A549 (cell line): ENCODE data around the gene PRMT9. TPM values are rescaled to one million over a fixed set of nuclear protein-coding genes. Genes with fewer than 3 reads are reported as not detected.

Source experiments
- ATAC-seq, 2 experiments: fragments of 200-7000 bp in 1 of 2; fragments of >200 bp in 1 of 2; cut with Nextera tagmentation in 1 of 2; cut with Tn5 transposase in 1 of 2; 3 replicates each; pipeline versions ENCODE4 v1.8.0 to v1.9.1; 2018 to 2020; ENCODE audit warnings: mild to moderate bottlenecking in 1 of 2, moderate library complexity in 1 of 2
- CTCF ChIA-PET: fragments of 300-600 bp; sonication (Branson Sonifier 250); formaldehyde crosslinking; extraction: SDS; loops from one replicate; lab custom pipeline; 2021; ENCODE audit warnings: antibody characterized with exemption, inconsistent platforms; lab: Yijun Ruan, JAX
- POLR2A ChIA-PET: fragments of 350-600 bp; formaldehyde crosslinking; extraction: SDS; loops from one replicate; lab custom pipeline; 2021; ENCODE audit warnings: antibody characterized with exemption, inconsistent platforms; lab: Yijun Ruan, JAX
- DNase-seq, 2 experiments: peaks; one replicate each; pipeline versions ENCODE4 v3.0.0 to v3.0.0-alpha.2; 2011 to 2016; ENCODE audit warnings: low read depth in 1 of 2, low spot score in 1 of 2
- FAIRE-seq: peaks from 2 replicates; lab custom pipeline; 2011; peaks lifted over from hg19 to GRCh38; lab: Jason Lieb, UNC
- H3K27ac ChIP-seq, 2 experiments: fragments of >200 bp; sonication (Bioruptor Twin); formaldehyde crosslinking; 3 replicates each; pipeline ENCODE4 v1.5.1; 2016 to 2017
- H3K4me1 ChIP-seq: fragments of >200 bp; sonication (Bioruptor Twin); formaldehyde crosslinking; 3 replicates; pipeline ENCODE4 v1.6.1; 2016
- H3K4me2 ChIP-seq: fragments of >200 bp; sonication (Bioruptor Twin); formaldehyde crosslinking; 3 replicates; pipeline ENCODE4 v1.6.1; 2016
- H3K4me3 ChIP-seq: fragments of >200 bp; sonication (Bioruptor Twin); formaldehyde crosslinking; 3 replicates; pipeline ENCODE4 v1.5.1; 2016
- H3K9me3 ChIP-seq: fragments of >200 bp; sonication (Bioruptor Twin); formaldehyde crosslinking; 3 replicates; pipeline ENCODE4 v1.6.1; 2016
- EP300 ChIP-seq, 2 experiments: fragments of >200 bp; sonication (Bioruptor Twin); formaldehyde crosslinking; IDR thresholded peaks; 2 replicates in 1 of 2; 3 replicates in 1 of 2; pipeline ENCODE4 v1.6.1; 2016 to 2017
- FOSL2 ChIP-seq, 2 experiments: fragments of 450-650 bp in 1 of 2; fragments of >200 bp in 1 of 2; sonication (Bioruptor Twin) in 1 of 2; formaldehyde crosslinking; IDR thresholded peaks; 2 replicates each; pipeline versions ENCODE4 v1.5.0 to v1.6.1; 2016 to 2020; ENCODE audit warnings: mild to moderate bottlenecking in 1 of 2, moderate library complexity in 1 of 2
- HEYL ChIP-seq: fragments of 250-450 bp; sonication (Bioruptor Pico); IDR thresholded peaks from 2 replicates; pipeline ENCODE4 v1.8.0; 2021; ENCODE audit warnings: mild to moderate bottlenecking, moderate library complexity
- JUN ChIP-seq, 2 experiments: fragments of >200 bp; sonication (Bioruptor Twin); formaldehyde crosslinking; IDR thresholded peaks; 2 replicates in 1 of 2; 3 replicates in 1 of 2; pipeline ENCODE4 v1.6.1; 2016 to 2017
- MAFK ChIP-seq: fragments of 450-650 bp; IDR thresholded peaks from 2 replicates; pipeline ENCODE4 v1.6.1; 2014; ENCODE audit not compliant: partially characterized antibody
- NPAS2 ChIP-seq: fragments of 250-450 bp; sonication (Bioruptor Pico); IDR thresholded peaks from 2 replicates; pipeline ENCODE4 v1.8.0; 2022; ENCODE audit warnings: mild to moderate bottlenecking, moderate library complexity, borderline replicate concordance
- POLR2A ChIP-seq: IDR thresholded peaks from 2 replicates; pipeline ENCODE4 v1.6.1; 2012; ENCODE audit warnings: mild to moderate bottlenecking, low read length
- RFX5 ChIP-seq: fragments of 450-650 bp; IDR thresholded peaks from 2 replicates; pipeline ENCODE4 v1.7.1; 2014; ENCODE audit warnings: antibody characterized with exemption, mild to moderate bottlenecking, moderate library complexity
- RNF2 ChIP-seq: fragments of 200-600 bp; sonication (generic); IDR thresholded peaks from 2 replicates; pipeline ENCODE4 v1.6.1; 2016; ENCODE audit warnings: low read depth, mild to moderate bottlenecking, antibody characterized with exemption, moderate library complexity, borderline replicate concordance
- SMC3 ChIP-seq: fragments of >200 bp; sonication (Bioruptor Twin); formaldehyde crosslinking; IDR thresholded peaks from 3 replicates; pipeline ENCODE4 v1.6.1; 2018; ENCODE audit warnings: inconsistent platforms
- WGBS: methylation state at CpG from one replicate; pipeline ENCODE4 v1.1.6; 2017; ENCODE audit errors: missing lambda C conversion rate; 5-methylcytosine and 5-hydroxymethylcytosine counted together
- polyA plus RNA-seq, 4 experiments: library from polyadenylated mRNA; depleted of rRNA in 3 of 4; stranded (reverse); fragments of >200 nt; fragmentation: RNase III in 1 of 4; extraction: RNeasy Plus Mini Kit Qiagen cat#74134 plus additional on column Dnase treatment in 1 of 4; gene quantifications; 2 replicates in 3 of 4; 3 replicates in 1 of 4; pipeline ENCODE4 v1.2.3, GENCODE V29; 2011 to 2017
- TF ChIP-seq, protein P1 (sequence below): fragments of >200 bp; sonication (Bioruptor Twin); formaldehyde crosslinking; IDR thresholded peaks from 3 replicates; pipeline ENCODE4 v1.6.1; 2016
- TF ChIP-seq, protein P2 (sequence below): IDR thresholded peaks from 2 replicates; pipeline ENCODE4 v1.6.1; 2012
- TF ChIP-seq, protein P3 (sequence below): IDR thresholded peaks from 2 replicates; pipeline ENCODE4 v1.6.1; 2012
- TF ChIP-seq, protein P4 (sequence below): fragments of >200 bp; sonication (Bioruptor Twin); formaldehyde crosslinking; IDR thresholded peaks from 3 replicates; pipeline ENCODE4 v1.5.1; 2016
- TF ChIP-seq, protein P5 (sequence below): fragments of 250-450 bp; sonication (Bioruptor Pico); IDR thresholded peaks from 2 replicates; pipeline ENCODE4 v1.5.0; 2020; ENCODE audit warnings: low read depth, mild to moderate bottlenecking, moderate library complexity
- TF ChIP-seq, protein P6 (sequence below): fragments of 450-650 bp; IDR thresholded peaks from 2 replicates; pipeline ENCODE4 v1.6.1; 2014; ENCODE audit warnings: antibody characterized with exemption

The PRMT9 gene
- polyA plus RNA-seq, 2 of the 4 experiments (the other 2 are of a cell fraction) = 2.8 to 6.3 TPM

DNA sequence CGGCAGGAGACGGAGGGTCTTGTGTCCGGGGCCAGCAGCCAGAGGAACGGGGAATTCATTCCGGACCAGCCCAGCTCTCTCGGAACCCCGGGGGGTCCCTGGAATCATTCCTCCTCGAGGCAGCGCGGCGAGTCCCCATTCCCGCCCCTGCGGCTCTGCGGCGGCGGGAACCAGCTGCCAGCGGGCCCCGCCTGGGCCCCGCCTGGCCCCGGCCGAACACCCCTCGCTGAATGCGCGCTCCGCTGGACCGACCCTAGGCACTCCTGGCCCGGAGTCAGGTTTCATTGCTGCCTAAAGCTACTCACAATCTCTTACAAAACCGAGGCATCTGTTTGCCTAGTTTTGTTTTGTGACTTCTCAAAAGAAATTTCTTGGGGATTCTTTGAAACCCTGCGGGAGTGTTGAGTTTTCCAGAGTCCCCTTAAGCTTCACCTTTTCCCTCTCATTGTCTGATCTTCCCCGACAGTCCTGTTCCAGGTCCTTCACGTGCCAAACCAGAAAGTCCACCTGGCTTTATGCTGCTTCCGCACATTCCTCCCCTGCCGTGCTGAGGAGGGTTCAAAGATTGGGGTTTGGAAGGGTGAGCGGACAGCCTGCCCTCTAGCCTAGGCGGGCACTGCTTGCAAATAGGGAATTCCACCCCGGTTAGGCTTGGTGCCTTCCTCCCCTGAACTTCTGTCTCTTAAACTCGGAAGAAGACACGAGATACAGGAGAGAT lies 48.7 kb upstream of the PRMT9 start:
- H3K4me1 ChIP-seq = peaks cover 29% of the 10 kb centered on the region
- peak overlapping the region; percentile 93 for H3K4me2 ChIP-seq
- H3K4me3 ChIP-seq = peak overlapping the region; percentile 82
- CTCF ChIA-PET = interaction anchor here (0.5 to 5.8 kb wide), 5 partner anchors 23 to 134 kb away, joined by 3 to 41 read pairs (median 4); no protein-coding TSS in a partner anchor
- TF ChIP-seq HEYL (CRISPR knock-in tag) (no peak), RNF2 (no peak), SMC3 (no peak)
- TF ChIP-seq, all 56 proteins: peak for 0
- ATAC-seq = peak; percentile 74 to 80
- FAIRE-seq = no peak
- Histone ChIP-seq H3K27ac (peak overlapping the region; percentile 73 to 88), H3K9me3 (no peaks in the 10 kb centered on the region)
- DNase-seq = peak in 1 of 2 experiments; percentile 15
- POLR2A ChIA-PET = interaction anchor here (0.8 to 1.3 kb wide), 5 partner anchors 35 to 134 kb away, joined by 4 to 10 read pairs (median 4); partner anchors contain the start of genes PRMT9 and TMEM184C
- WGBS = 2% methylated on average over 9 of the region's 38 CpGs

DNA sequence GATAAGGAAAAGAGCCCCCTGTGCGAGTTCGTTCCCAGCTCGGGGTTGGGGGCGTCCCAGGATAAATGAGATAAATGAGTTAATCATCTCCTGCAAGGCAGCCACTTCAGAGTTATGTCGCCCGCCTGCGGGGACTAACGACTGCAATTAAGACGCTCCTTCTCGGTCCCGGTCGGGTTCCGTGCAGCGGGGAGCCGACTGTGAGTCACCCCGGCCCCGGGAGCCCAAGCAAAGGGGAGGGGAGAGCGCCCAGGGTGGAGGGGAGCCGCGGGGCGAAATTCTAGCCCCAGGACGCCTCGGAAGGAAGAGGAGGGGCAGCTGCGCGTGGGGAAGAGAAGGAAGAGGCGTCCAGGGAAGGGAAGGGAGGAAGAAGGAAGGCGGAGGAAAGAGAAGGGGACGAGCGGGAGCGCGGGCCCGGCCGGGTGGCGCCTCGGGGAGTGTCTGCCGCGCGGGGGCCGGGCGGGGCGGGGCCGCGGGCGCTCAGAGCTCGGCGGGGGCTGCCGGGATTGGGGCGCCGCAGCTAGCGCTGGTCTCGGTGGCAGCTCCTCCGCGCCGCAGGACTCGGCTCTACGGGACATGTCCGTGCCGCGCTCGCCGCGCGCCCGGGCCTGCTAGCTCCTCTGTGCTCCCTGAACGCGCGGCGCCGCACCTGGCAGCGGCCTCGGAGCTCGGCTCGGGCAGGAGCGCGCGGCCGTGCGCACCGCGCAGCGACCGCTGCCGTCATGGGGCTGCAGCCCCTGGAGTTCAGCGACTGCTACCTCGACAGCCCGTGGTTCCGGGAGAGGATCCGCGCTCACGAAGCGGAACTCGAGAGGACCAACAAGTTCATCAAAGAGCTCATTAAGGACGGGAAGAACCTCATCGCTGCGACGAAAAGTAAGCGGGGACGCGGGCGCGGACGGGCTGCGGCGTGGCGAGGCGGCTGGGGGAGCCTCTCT lies 47.9 kb upstream of the PRMT9 start, which contains the start of gene ARHGAP10:
Gene ARHGAP10, plus strand, starts transcription at position 509 of the 938 bp plus-strand sequence. Its CDS starts 214 bp downstream, at position 723.
- Histone ChIP-seq H3K4me2 (peak within 1 kb of the TSS; percentile 93), H3K9me3 (no peaks in the 10 kb centered on the region), H3K4me3 (peak within 1 kb of the TSS; percentile 82), H3K27ac (peak within 1 kb of the TSS; percentile 73 to 88), H3K4me1 (peaks cover 28% of the 10 kb centered on the region)
- TF ChIP-seq, protein P1, sequence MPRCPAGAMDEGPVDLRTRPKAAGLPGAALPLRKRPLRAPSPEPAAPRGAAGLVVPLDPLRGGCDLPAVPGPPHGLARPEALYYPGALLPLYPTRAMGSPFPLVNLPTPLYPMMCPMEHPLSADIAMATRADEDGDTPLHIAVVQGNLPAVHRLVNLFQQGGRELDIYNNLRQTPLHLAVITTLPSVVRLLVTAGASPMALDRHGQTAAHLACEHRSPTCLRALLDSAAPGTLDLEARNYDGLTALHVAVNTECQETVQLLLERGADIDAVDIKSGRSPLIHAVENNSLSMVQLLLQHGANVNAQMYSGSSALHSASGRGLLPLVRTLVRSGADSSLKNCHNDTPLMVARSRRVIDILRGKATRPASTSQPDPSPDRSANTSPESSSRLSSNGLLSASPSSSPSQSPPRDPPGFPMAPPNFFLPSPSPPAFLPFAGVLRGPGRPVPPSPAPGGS = peak; percentile 26; the same call in 1 of the 3 replicates
- TF ChIP-seq, protein P2, sequence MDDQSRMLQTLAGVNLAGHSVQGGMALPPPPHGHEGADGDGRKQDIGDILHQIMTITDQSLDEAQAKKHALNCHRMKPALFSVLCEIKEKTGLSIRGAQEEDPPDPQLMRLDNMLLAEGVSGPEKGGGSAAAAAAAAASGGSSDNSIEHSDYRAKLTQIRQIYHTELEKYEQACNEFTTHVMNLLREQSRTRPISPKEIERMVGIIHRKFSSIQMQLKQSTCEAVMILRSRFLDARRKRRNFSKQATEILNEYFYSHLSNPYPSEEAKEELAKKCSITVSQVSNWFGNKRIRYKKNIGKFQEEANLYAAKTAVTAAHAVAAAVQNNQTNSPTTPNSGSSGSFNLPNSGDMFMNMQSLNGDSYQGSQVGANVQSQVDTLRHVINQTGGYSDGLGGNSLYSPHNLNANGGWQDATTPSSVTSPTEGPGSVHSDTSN = no peak
- TF ChIP-seq FOSL2 (IDR thresholded peaks at IDR 0.05) (no peak), FOSL2 (CRISPR knock-in tag; IDR thresholded peaks at IDR 0.05) (peak; percentile 50), NPAS2 (CRISPR knock-in tag) (no peak), POLR2A (peak; percentile 44), EP300 (IDR thresholded peaks at IDR 0.05) (no peak), MAFK (no peak), JUN (IDR thresholded peaks at IDR 0.05) (peak in 1 of 2 experiments; percentile 37; a peak in 1 of 5 replicates), RFX5 (no peak), SMC3 (no peak)
- TF ChIP-seq, protein P3, sequence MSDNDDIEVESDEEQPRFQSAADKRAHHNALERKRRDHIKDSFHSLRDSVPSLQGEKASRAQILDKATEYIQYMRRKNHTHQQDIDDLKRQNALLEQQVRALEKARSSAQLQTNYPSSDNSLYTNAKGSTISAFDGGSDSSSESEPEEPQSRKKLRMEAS = no peak; the same call in 1 of the 2 replicates
- TF ChIP-seq, protein P4, sequence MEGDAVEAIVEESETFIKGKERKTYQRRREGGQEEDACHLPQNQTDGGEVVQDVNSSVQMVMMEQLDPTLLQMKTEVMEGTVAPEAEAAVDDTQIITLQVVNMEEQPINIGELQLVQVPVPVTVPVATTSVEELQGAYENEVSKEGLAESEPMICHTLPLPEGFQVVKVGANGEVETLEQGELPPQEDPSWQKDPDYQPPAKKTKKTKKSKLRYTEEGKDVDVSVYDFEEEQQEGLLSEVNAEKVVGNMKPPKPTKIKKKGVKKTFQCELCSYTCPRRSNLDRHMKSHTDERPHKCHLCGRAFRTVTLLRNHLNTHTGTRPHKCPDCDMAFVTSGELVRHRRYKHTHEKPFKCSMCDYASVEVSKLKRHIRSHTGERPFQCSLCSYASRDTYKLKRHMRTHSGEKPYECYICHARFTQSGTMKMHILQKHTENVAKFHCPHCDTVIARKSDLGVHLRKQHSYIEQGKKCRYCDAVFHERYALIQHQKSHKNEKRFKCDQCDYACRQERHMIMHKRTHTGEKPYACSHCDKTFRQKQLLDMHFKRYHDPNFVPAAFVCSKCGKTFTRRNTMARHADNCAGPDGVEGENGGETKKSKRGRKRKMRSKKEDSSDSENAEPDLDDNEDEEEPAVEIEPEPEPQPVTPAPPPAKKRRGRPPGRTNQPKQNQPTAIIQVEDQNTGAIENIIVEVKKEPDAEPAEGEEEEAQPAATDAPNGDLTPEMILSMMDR = no peak
- TF ChIP-seq, protein P5, sequence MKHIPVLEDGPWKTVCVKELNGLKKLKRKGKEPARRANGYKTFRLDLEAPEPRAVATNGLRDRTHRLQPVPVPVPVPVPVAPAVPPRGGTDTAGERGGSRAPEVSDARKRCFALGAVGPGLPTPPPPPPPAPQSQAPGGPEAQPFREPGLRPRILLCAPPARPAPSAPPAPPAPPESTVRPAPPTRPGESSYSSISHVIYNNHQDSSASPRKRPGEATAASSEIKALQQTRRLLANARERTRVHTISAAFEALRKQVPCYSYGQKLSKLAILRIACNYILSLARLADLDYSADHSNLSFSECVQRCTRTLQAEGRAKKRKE (CRISPR knock-in tag) = no peak
- TF ChIP-seq, protein P6, sequence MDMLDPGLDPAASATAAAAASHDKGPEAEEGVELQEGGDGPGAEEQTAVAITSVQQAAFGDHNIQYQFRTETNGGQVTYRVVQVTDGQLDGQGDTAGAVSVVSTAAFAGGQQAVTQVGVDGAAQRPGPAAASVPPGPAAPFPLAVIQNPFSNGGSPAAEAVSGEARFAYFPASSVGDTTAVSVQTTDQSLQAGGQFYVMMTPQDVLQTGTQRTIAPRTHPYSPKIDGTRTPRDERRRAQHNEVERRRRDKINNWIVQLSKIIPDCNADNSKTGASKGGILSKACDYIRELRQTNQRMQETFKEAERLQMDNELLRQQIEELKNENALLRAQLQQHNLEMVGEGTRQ = no peak
- POLR2A ChIA-PET = interaction anchor here (0.8 to 1.3 kb wide), 7 partner anchors 36 to 135 kb away, joined by 3 to 10 read pairs (median 4); partner anchors contain the start of genes PRMT9 and TMEM184C
- FAIRE-seq (no peak), ATAC-seq (peak; percentile 84), DNase-seq (peak; percentile 57 to 64)
- under 1% methylated on average over 29 of the region's 106 CpGs for WGBS
- CTCF ChIA-PET = interaction anchor here (0.5 to 5.8 kb wide), 5 partner anchors 22 to 135 kb away, joined by 3 to 41 read pairs (median 4); no protein-coding TSS in a partner anchor
